Esophagus muscularis mucosa (tissue), 3 donors: Measurements from ENCODE around the gene MEGF6.

Experiments used
- POLR2A ChIP-seq: fragments of 450-650 bp; IDR thresholded peaks from one replicate; pipeline ENCODE4 v1.6.1; 2017; ENCODE audit warnings: antibody characterized with exemption, moderate library complexity, mild to moderate bottlenecking, low read depth
- POLR2AphosphoS5 ChIP-seq, 2 donors: sonication (generic); formaldehyde crosslinking; IDR thresholded peaks; one replicate each; pipeline ENCODE4 v1.6.1; 2017; ENCODE audit warnings: antibody characterized with exemption in 2 of 2
- TF ChIP-seq, protein P1 (sequence below), 3 experiments: fragments of 200-600 bp in 2 of 3; fragments of 450-650 bp in 1 of 3; sonication (generic) in 2 of 3; IDR thresholded peaks; one replicate each; pipeline ENCODE4 v1.5.1; 2017 to 2019; ENCODE audit warnings: antibody characterized with exemption in 3 of 3, mild to moderate bottlenecking in 2 of 3, moderate library complexity in 1 of 3

- TF ChIP-seq POLR2A (no peak), POLR2AphosphoS5 (IDR thresholded peaks at IDR 0.05) (no peak)
- TF ChIP-seq, protein P1, sequence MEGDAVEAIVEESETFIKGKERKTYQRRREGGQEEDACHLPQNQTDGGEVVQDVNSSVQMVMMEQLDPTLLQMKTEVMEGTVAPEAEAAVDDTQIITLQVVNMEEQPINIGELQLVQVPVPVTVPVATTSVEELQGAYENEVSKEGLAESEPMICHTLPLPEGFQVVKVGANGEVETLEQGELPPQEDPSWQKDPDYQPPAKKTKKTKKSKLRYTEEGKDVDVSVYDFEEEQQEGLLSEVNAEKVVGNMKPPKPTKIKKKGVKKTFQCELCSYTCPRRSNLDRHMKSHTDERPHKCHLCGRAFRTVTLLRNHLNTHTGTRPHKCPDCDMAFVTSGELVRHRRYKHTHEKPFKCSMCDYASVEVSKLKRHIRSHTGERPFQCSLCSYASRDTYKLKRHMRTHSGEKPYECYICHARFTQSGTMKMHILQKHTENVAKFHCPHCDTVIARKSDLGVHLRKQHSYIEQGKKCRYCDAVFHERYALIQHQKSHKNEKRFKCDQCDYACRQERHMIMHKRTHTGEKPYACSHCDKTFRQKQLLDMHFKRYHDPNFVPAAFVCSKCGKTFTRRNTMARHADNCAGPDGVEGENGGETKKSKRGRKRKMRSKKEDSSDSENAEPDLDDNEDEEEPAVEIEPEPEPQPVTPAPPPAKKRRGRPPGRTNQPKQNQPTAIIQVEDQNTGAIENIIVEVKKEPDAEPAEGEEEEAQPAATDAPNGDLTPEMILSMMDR (IDR thresholded peaks at IDR 0.05): no peak
Observed at GRCh38 chr1:3531928-3532327, 79.4 kb downstream of the MEGF6 start.
